HCT116 (cell line): ENCODE measurements around the gene OR52A5. TPM values are rescaled to one million over a fixed set of nuclear protein-coding genes. Genes with fewer than 3 reads are reported as not detected.

Experiments used
- ATAC-seq: fragments of 200-7000 bp; cut with Tn5 transposase; 2 replicates; pipeline ENCODE4 v1.9.1; 2020; ENCODE audit warnings: mild to moderate bottlenecking, moderate library complexity
- BruUV-seq: library from RNA; stranded (reverse); fragments of 400-500 nt; replicated peaks from 2 replicates; lab custom pipeline; 2021; lab: Mats Ljungman, UMichigan
- CTCF ChIA-PET: fragments of 300-600 bp; sonication (Branson Sonifier 250); formaldehyde crosslinking; loops from one replicate; lab custom pipeline; 2021; ENCODE audit warnings: antibody characterized with exemption; lab: Charles Lee
- POLR2A ChIA-PET: fragments of 300-600, 350-600 bp; sonication (Branson Sonifier 250); formaldehyde crosslinking; loops from one replicate; lab custom pipeline; 2021; ENCODE audit warnings: antibody characterized with exemption; lab: Charles Lee
- RAD21 ChIA-PET, 2 experiments: fragments of 300-600 bp; sonication (Branson Sonifier 250); formaldehyde crosslinking; loops; one replicate each; lab custom pipeline; 2023; ENCODE audit warnings: low total read pairs in 2 of 2; ENCODE audit not compliant: uncharacterized antibody in 2 of 2, unreplicated experiment in 2 of 2, low non-redundant PET in 1 of 2; lab: Charles Lee
- DNase-seq: peaks from one replicate; pipeline ENCODE4 v3.0.0-alpha.2; 2010; ENCODE audit warnings: low read depth, low spot score
- H2AFZ ChIP-seq: fragments of 200-600 bp; shearing (Covaris generic), sonication (generic); 2 replicates; pipeline ENCODE4 v1.6.1; 2017; ENCODE audit warnings: low read depth, mixed run types, mixed read lengths, antibody characterized with exemption, low read length; ENCODE audit not compliant: poor library complexity, severe bottlenecking
- H3K27ac ChIP-seq: 2 replicates; pipeline ENCODE4 v1.5.1; 2012; ENCODE audit warnings: low read depth, low read length
- H3K27me3 ChIP-seq: fragments of 200-600 bp; sonication (generic); 2 replicates; pipeline ENCODE4 v1.6.1; 2016; ENCODE audit warnings: mixed run types, low read length, mixed read lengths; ENCODE audit not compliant: insufficient read depth
- H3K36me3 ChIP-seq, 2 experiments: fragments of 200-500 bp in 1 of 2; fragments of 200-600 bp in 1 of 2; sonication (Bioruptor generic) in 1 of 2; sonication (generic) in 1 of 2; 2 replicates each; pipeline versions ENCODE4 v1.5.1 to v1.6.1; 2014 to 2016; ENCODE audit warnings: low read length in 2 of 2, inconsistent platforms in 1 of 2, mixed read lengths in 1 of 2, mixed run types in 1 of 2; ENCODE audit not compliant: insufficient read depth in 2 of 2, control insufficient read depth in 1 of 2
- H3K4me1 ChIP-seq, 2 experiments: fragments of 200-600 bp in 1 of 2; sonication (generic) in 1 of 2; 2 replicates each; pipeline versions ENCODE4 v1.5.1 to v1.6.1; 2012 to 2017; ENCODE audit warnings: low read length in 2 of 2, inconsistent platforms in 1 of 2, mild to moderate bottlenecking in 1 of 2, mixed read lengths in 1 of 2, mixed run types in 1 of 2, moderate library complexity in 1 of 2; ENCODE audit not compliant: insufficient read depth in 2 of 2, control insufficient read depth in 1 of 2
- H3K4me2 ChIP-seq: fragments of 200-600 bp; sonication (generic); 2 replicates; pipeline ENCODE4 v1.6.1; 2017; ENCODE audit warnings: mixed run types, low read length, mixed read lengths
- H3K4me3 ChIP-seq, 2 experiments: fragments of 200-600 bp in 1 of 2; sonication (generic) in 1 of 2; replicated peaks in 1 of 2; 2 replicates each; pipeline ENCODE4 v1.5.1; 2011 to 2016; ENCODE audit warnings: low read length in 2 of 2, control low read depth in 1 of 2, low read depth in 1 of 2, mild to moderate bottlenecking in 1 of 2, mixed read lengths in 1 of 2, mixed run types in 1 of 2
- H3K79me2 ChIP-seq: fragments of 200-600 bp; sonication (generic); 2 replicates; pipeline ENCODE4 v1.6.1; 2017; ENCODE audit warnings: mild to moderate bottlenecking, mixed run types, low read length, moderate library complexity, mixed read lengths; ENCODE audit not compliant: insufficient read depth
- H3K9ac ChIP-seq: fragments of 200-600 bp; sonication (generic); 2 replicates; pipeline ENCODE4 v1.6.1; 2016; ENCODE audit warnings: low read length, mixed read lengths
- H3K9me2 ChIP-seq: fragments of 200-600 bp; sonication (generic), shearing (Covaris generic); 2 replicates; pipeline ENCODE4 v1.6.1; 2017; ENCODE audit warnings: mixed run types, mild to moderate bottlenecking, moderate library complexity; ENCODE audit not compliant: insufficient read depth
- H3K9me3 ChIP-seq, 2 experiments: fragments of 200-500 bp in 1 of 2; fragments of 200-600 bp in 1 of 2; sonication (Bioruptor generic) in 1 of 2; sonication (generic) in 1 of 2; 2 replicates each; pipeline ENCODE4 v1.6.1; 2014 to 2017; ENCODE audit warnings: low read length in 2 of 2, mixed read lengths in 2 of 2, inconsistent platforms in 1 of 2, low read depth in 1 of 2, mild to moderate bottlenecking in 1 of 2, mixed run types in 1 of 2, moderate library complexity in 1 of 2; ENCODE audit not compliant: control insufficient read depth in 1 of 2, insufficient read depth in 1 of 2
- H4K20me1 ChIP-seq: fragments of 200-600 bp; sonication (generic), shearing (Covaris generic); 2 replicates; pipeline ENCODE4 v1.6.1; 2017; ENCODE audit warnings: mixed run types, mild to moderate bottlenecking, moderate library complexity; ENCODE audit not compliant: insufficient read depth
- CBX3 ChIP-seq: IDR thresholded peaks from 2 replicates; pipeline ENCODE4 v1.6.1; 2012; ENCODE audit warnings: low read depth
- CEBPB ChIP-seq: IDR thresholded peaks from 2 replicates; pipeline ENCODE4 v1.6.1; 2012; ENCODE audit warnings: low read depth
- EGR1 ChIP-seq: IDR thresholded peaks from 2 replicates; pipeline ENCODE4 v1.6.1; 2012; ENCODE audit warnings: low read depth
- ELF1 ChIP-seq: IDR thresholded peaks from 2 replicates; pipeline ENCODE4 v1.6.1; 2012; ENCODE audit warnings: low read depth, borderline replicate concordance
- FOSL1 ChIP-seq: IDR thresholded peaks from 2 replicates; pipeline ENCODE4 v1.6.1; 2012; ENCODE audit warnings: low read depth
- POLR2A ChIP-seq: IDR thresholded peaks from 2 replicates; pipeline ENCODE4 v1.7.0; 2011; ENCODE audit warnings: borderline replicate concordance; ENCODE audit not compliant: insufficient read depth, insufficient read length; ENCODE audit errors: extremely low read depth
- POLR2AphosphoS5 ChIP-seq: IDR thresholded peaks from 2 replicates; pipeline ENCODE4 v1.6.1; 2011; ENCODE audit warnings: mild to moderate bottlenecking, low read depth, low read length, moderate library complexity
- TCF7L2 ChIP-seq: IDR thresholded peaks from 2 replicates; pipeline ENCODE4 v1.7.0; 2011; ENCODE audit warnings: borderline replicate concordance, inconsistent platforms; ENCODE audit not compliant: insufficient read depth, insufficient read length; ENCODE audit errors: extremely low read depth
- ZBTB33 ChIP-seq: IDR thresholded peaks from 2 replicates; pipeline ENCODE4 v1.6.1; 2011; ENCODE audit warnings: mild to moderate bottlenecking, low read length, moderate library complexity; ENCODE audit not compliant: insufficient replicate concordance; ENCODE audit errors: extremely low read depth
- ZNF274 ChIP-seq: fragments of 200-500 bp; sonication (Bioruptor generic); IDR thresholded peaks from 2 replicates; pipeline ENCODE4 v1.6.1; 2014; ENCODE audit warnings: mild to moderate bottlenecking, low read depth, low read length, inconsistent platforms
- intact Hi-C: fragments of 100-400 bp; cut with micrococcal nuclease; formaldehyde crosslinking; loops from 2 replicates; pipeline ENCODE4 v1.10.0; 2022
- total RNA-seq: library from RNA; stranded (reverse); gene quantifications from one replicate; pipeline ENCODE4 v1.2.1, GENCODE V29; 2021; ENCODE audit not compliant: unreplicated experiment
- TF ChIP-seq, protein P1 (sequence below), 3 experiments: fragments of 200-600 bp in 1 of 3; sonication (generic) in 1 of 3; IDR thresholded peaks in 2 of 3; conservative IDR thresholded peaks in 1 of 3; 2 replicates each; pipeline ENCODE4 v1.5.1; 2012 to 2017; ENCODE audit warnings: low read depth in 2 of 3, low read length in 2 of 3, antibody characterized with exemption in 1 of 3, borderline replicate concordance in 1 of 3, control low read depth in 1 of 3, mild to moderate bottlenecking in 1 of 3, mixed read lengths in 1 of 3, mixed run types in 1 of 3, moderate library complexity in 1 of 3; ENCODE audit not compliant: insufficient read depth in 1 of 3
- TF ChIP-seq, protein P2 (sequence below): IDR thresholded peaks from 2 replicates; pipeline ENCODE4 v1.6.1; 2012

Gene OR52A5
- total RNA-seq, 1 experiment from 2014 or later, result not detected

DNA sequence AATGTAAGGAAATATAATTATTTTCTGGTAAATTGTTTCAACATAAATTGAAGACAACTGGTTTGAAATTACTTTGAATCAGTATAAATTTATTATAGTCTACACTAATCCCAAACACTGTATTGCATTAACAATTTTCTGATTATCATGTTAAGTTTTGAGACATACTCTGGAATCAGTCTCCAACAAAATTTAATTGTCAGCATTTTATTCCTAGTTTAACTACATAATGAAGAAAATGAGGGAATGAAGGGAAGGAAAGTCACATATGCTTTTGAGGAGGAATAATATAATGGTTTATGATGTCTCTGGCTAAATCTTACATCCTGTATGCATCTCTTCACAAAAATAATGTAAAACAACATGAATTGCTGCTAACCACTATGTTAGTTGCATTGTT lies 54.6 kb downstream of the OR52A5 start:
- Histone ChIP-seq H3K36me3 (no peaks in the 10 kb centered on the region), H3K9ac (no peak overlapping the region), H3K4me1 (no peaks in the 10 kb centered on the region), H3K27me3 (peaks cover 70% of the 10 kb centered on the region), H3K4me3 (no peak overlapping the region), H3K4me2 (no peak overlapping the region), H3K9me3 (no peaks in the 10 kb centered on the region), H4K20me1 (no peaks in the 10 kb centered on the region), H3K27ac (no peak overlapping the region), H2AFZ (no peak overlapping the region), H3K9me2 (no peaks in the 10 kb centered on the region)
- ATAC-seq, result no peak
- no TSS peak for BruUV-seq
- CTCF ChIA-PET, result no interaction called here
- RAD21 ChIA-PET, result no interaction called here
- POLR2A ChIA-PET, result no interaction called here
- TF ChIP-seq, protein P1, sequence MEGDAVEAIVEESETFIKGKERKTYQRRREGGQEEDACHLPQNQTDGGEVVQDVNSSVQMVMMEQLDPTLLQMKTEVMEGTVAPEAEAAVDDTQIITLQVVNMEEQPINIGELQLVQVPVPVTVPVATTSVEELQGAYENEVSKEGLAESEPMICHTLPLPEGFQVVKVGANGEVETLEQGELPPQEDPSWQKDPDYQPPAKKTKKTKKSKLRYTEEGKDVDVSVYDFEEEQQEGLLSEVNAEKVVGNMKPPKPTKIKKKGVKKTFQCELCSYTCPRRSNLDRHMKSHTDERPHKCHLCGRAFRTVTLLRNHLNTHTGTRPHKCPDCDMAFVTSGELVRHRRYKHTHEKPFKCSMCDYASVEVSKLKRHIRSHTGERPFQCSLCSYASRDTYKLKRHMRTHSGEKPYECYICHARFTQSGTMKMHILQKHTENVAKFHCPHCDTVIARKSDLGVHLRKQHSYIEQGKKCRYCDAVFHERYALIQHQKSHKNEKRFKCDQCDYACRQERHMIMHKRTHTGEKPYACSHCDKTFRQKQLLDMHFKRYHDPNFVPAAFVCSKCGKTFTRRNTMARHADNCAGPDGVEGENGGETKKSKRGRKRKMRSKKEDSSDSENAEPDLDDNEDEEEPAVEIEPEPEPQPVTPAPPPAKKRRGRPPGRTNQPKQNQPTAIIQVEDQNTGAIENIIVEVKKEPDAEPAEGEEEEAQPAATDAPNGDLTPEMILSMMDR (IDR thresholded peaks at IDR 0.05 in 2 of 3, conservative IDR thresholded peaks at IDR 0.05 in 1 of 3; ENCODE audit: borderline replicate concordance in 1 of 3, insufficient read depth in 1 of 3, low read depth in 2 of 3, low read length in 2 of 3), result no peak
- TF ChIP-seq ELF1, result no peak
- TF ChIP-seq, all 23 proteins: peak for 0
- H3K79me2 ChIP-seq, result no peaks in the 10 kb centered on the region
- DNase-seq, result no peak
- intact Hi-C loops, result no loop called here

- ChIA-PET RAD21 (no interaction called here), POLR2A (no interaction called here), CTCF (no interaction called here)
- Histone ChIP-seq H3K79me2 (no peaks in the 10 kb centered on the region), H3K4me3 (no peak overlapping the region), H3K9ac (no peak overlapping the region), H3K4me1 (no peaks in the 10 kb centered on the region), H3K9me2 (no peaks in the 10 kb centered on the region), H3K9me3 (no peaks in the 10 kb centered on the region), H3K27ac (no peak overlapping the region), H3K36me3 (no peaks in the 10 kb centered on the region), H3K27me3 (peaks cover 60% of the 10 kb centered on the region), H4K20me1 (no peaks in the 10 kb centered on the region), H2AFZ (no peak overlapping the region), H3K4me2 (no peak overlapping the region)
- intact Hi-C loops, result no loop called here
- DNase-seq, result no peak
- TF ChIP-seq TCF7L2 (no peak), CEBPB (no peak), ELF1 (no peak), POLR2A (no peak), FOSL1 (no peak), EGR1 (no peak), ZBTB33 (no peak), POLR2AphosphoS5 (no peak), ZNF274 (no peak), CBX3 (no peak)
- TF ChIP-seq, protein P2, sequence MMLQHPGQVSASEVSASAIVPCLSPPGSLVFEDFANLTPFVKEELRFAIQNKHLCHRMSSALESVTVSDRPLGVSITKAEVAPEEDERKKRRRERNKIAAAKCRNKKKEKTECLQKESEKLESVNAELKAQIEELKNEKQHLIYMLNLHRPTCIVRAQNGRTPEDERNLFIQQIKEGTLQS, result no peak
- BruUV-seq, result no TSS peak
- no peak for ATAC-seq
These were observed 56.8 kb downstream of the OR52A5 start for GRCh38 chr11:5081405-5081804.
